GM11168 (cell line): Measurements from ENCODE around the gene GPNMB.
"Not testable (repeated sequence)": the region's sequence is repeated elsewhere in the genome, so short reads cannot be mapped to it uniquely, and the experiment has no call there.

Experiments used
- in situ Hi-C: fragments of 300-500 bp; cut with MboI; formaldehyde crosslinking; loops from one replicate; pipeline ENCODE4 v1.12.0; 2022; ENCODE audit warnings: low sequenced_read_pairs; ENCODE audit not compliant: unreplicated experiment

The GPNMB gene

DNA sequence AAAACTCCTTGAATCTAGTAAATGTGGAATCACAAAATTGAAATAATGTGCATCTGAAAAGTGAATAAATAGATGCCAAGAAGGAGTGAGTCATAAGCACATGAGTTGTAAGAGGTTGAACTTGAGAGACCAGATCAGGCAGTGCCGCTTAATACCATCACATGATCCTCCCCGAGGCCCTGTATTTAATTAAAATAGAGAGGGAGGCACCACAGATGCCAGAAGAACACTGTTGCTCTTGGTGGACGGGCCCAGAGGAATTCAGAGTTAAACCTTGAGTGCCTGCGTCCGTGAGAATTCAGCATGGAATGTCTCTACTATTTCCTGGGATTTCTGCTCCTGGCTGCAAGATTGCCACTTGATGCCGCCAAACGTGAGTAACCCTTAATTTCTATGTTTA, at the start of gene GPNMB:
Gene GPNMB, plus strand, starts transcription at position 221 of the 400 bp plus-strand sequence. Its CDS starts 83 bp downstream, at position 304.
- in situ Hi-C loops = no loop called here

DNA sequence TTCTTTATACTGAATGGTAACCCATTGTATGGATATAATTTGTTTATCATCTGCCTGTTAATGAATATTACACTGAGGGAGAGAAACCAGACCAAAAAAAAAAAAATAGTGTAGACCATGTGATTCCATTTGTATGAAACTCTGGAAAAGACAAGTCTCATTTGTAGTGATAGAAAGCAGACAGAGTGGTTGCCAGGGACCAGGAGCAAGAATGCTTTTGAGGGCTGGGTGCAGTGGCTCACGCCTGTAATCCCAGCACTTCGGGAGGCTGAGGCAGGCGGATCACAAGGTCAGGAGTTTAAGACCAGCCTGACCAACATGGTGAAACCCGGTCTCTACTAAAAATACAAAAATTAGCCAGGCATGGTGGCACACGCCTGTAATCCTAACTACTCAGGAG, 48.8 kb upstream of the GPNMB start:
- in situ Hi-C loops = not testable (repeated sequence)

DNA sequence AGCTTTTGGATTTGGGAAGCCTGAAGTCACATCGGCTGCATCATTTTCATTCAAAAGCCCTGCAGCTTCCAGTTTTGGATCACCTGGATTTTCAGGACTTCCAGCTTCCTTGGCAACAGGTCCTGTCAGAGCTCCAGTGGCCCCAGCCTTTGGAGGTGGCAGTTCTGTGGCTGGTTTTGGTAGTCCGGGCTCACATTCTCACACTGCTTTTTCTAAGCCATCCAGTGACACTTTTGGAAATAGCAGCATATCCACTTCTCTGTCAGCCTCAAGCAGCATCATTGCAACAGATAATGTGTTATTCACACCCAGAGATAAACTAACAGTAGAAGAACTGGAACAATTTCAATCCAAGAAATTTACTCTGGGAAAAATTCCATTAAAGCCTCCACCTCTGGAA, 46.2 kb upstream of the GPNMB start:
- in situ Hi-C loops = no loop called here

GRCh38 chr7:23204241-23204640, 42.3 kb upstream of the GPNMB start:
- in situ Hi-C loops = no loop called here

DNA sequence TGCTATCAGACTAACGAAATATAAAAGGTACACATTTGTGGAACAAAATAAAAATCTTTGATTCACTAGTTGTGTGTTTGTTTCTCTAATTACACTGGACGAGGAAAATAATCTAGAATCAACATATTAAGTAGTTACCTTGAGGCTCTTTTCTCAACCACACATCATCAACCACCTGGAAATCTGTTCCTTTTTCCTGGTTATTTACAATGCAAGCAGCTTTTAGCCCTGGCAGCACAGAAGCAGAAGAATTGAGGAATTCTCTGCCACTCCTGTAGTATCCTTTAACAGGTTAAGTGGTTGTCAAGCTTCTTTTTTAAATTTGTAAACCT, 41.0 kb upstream of the GPNMB start:
- in situ Hi-C loops = no loop called here

GRCh38 chr7:23205909-23206767, 40.4 kb upstream of the GPNMB start:
- in situ Hi-C loops = no loop called here

GRCh38 chr7:23207021-23207420, 39.6 kb upstream of the GPNMB start:
- in situ Hi-C loops = no loop called here

- in situ Hi-C loops = no loop called here
Measured at GRCh38 chr7:23207884-23208283, 38.7 kb upstream of the GPNMB start.

DNA sequence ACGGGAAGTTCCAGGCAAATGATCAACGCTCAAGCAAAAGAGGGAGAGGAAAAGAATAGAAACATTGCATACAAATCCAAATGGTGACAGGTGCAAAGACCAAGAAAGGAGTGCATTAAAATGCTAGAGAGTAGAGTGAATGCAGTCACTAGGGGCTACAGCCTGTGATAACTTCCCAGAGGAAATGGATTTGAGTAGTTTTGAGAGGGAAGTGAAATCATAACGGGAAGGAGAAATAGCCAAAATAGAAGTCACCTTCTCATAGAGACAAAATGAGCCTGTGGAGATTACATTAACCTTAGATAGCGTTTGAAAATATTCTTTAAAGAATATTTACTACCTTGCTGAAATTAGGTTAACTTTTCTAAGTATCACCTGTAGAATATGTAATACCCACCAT, 38.3 kb upstream of the GPNMB start:
- in situ Hi-C loops = no loop called here

- in situ Hi-C loops = no loop called here
Measured at GRCh38 chr7:23210506-23210905, 36.1 kb upstream of the GPNMB start.

GRCh38 chr7:23211589-23211988, 35.0 kb upstream of the GPNMB start:
- in situ Hi-C loops = no loop called here

- in situ Hi-C loops = no loop called here
Measured at GRCh38 chr7:23212395-23212794, 34.2 kb upstream of the GPNMB start.

DNA sequence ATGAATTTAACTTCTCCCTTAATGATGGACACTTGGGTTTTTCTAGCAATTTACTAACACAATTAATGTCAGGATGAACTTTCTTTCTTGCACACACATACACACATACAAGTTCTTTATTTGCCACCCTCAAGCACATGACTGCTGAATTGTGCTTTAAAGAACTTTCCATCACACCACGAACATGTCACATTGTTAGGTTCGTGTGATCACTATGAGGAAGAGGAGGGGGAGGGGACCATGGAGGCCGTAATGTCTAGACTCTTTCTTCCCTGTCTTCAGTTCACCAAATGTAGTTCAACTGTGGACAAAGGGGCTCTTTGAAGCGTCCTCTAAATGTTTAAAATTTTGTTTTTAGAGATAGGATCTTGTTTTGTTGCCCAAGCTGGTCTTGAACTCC, 33.7 kb upstream of the GPNMB start:
- in situ Hi-C loops = no loop called here

- in situ Hi-C loops = no loop called here
Measured at GRCh38 chr7:23213755-23214154, 32.8 kb upstream of the GPNMB start.

DNA sequence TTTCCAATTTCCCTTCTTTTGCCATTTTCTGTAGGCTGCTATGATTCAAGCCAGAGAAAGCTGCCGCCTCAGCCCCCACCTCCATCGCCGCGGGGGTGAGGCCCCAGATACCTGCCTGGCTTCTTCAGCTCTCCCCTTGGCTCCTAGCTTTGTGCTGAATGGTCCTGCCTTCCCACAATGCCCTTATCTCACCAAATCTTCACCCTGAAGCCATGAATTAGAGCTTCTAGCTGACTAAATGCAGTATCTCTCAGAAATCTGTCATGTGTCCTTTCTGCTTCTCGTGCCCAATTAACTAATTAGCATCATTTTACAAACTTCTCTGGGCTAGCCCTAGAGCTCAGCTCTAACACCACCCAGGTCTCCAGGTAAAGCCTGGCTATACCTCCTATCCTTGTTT, 32.2 kb upstream of the GPNMB start:
- in situ Hi-C loops = no loop called here

- in situ Hi-C loops = no loop called here
Measured at GRCh38 chr7:23214938-23215337, 31.6 kb upstream of the GPNMB start.

DNA sequence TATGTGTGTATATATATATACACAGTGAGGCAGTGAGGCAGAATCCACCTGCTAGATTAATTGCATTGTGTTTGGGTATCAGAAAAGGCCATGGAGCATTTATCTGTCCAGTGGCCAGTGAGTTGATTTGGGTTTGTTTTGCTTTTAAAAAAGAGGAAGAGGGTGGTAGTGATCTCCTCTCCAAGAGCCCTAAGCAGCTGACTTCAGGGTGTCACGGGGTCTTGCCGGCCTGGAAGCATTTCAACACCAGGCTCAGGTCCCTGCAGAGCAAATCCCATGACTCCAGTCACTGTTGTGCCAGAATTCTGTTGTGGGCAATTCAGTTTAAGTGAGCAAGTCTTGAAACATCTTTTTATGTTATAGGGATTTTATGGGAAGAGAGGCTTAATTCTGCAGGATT, 30.6 kb upstream of the GPNMB start:
- in situ Hi-C loops = no loop called here

- in situ Hi-C loops = no loop called here
Measured at GRCh38 chr7:23218196-23218595, 28.4 kb upstream of the GPNMB start.

- in situ Hi-C loops = no loop called here
Measured at GRCh38 chr7:23220690-23221305, 25.8 kb upstream of the GPNMB start.

DNA sequence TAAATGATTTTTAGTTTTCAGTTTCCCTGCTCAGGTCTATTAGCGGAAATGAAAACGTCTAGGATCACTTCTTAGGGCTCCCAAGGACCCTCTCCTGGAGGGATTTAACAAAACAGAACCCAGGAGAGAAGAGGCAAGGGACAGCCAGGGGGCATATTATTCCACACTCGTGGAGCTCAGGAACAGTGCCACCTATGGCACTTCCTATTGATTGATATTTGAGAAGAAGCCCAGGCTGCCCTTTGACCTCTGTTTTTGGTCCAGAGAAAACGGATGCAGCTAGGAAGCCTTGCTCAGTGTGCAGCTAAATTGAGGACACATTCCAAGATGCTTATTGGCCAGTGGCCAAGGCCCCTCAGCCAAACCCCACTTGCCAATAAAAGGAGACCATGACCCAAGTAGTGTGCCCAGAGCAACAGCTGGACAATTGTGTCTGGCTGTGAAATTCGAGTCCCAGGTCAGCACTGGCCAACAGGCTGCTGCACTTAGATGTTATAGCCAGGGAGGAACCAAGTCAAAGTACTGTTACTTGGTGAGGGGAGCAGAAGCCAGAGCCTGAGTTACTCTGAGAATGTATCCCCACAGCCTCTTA, 24.0 kb upstream of the GPNMB start:
- in situ Hi-C loops = no loop called here

- in situ Hi-C loops = not testable (repeated sequence)
Measured at GRCh38 chr7:23224364-23224763, 22.2 kb upstream of the GPNMB start.
